OCI-LY3 (cell line): ENCODE measurements around the gene CACNA2D3.

Experiments used
- H2AFZ ChIP-seq: fragments of 200-600, 300-600 bp; shearing (Covaris generic); 2 replicates; pipeline ENCODE4 v1.6.0; 2014; ENCODE audit warnings: antibody characterized with exemption, low read depth, low read length
- H3K27ac ChIP-seq: fragments of 200-600, 300-600 bp; sonication (generic); 2 replicates; pipeline ENCODE4 v1.5.1; 2014; ENCODE audit warnings: mild to moderate bottlenecking, low read length, moderate library complexity, mixed read lengths
- H3K27me3 ChIP-seq: fragments of 200-600, 300-600 bp; sonication (generic); 2 replicates; pipeline ENCODE4 v1.6.1; 2014; ENCODE audit warnings: low read depth, low read length, mixed read lengths
- H3K36me3 ChIP-seq: fragments of 200-600, 300-600 bp; sonication (generic); replicated peaks from 2 replicates; pipeline ENCODE3; 2014; ENCODE audit warnings: low read depth, low read length, mixed read lengths
- H3K4me1 ChIP-seq: fragments of 300-600, 200-600 bp; sonication (generic); 2 replicates; pipeline ENCODE4 v1.6.1; 2014; ENCODE audit warnings: low read length, mixed read lengths
- H3K4me2 ChIP-seq: fragments of 200-600, 300-600 bp; sonication (generic); 2 replicates; pipeline ENCODE4 v1.6.1; 2014; ENCODE audit warnings: low read length, mixed read lengths
- H3K4me3 ChIP-seq: fragments of 300-600, 200-600 bp; sonication (generic); 2 replicates; pipeline ENCODE4 v1.5.1; 2014; ENCODE audit warnings: antibody characterized with exemption, mild to moderate bottlenecking, low read length, moderate library complexity
- H3K79me2 ChIP-seq: fragments of 300-600, 200-600 bp; shearing (Covaris generic); 2 replicates; pipeline ENCODE4 v1.6.1; 2014; ENCODE audit warnings: mild to moderate bottlenecking, low read length, mixed read lengths
- H3K9ac ChIP-seq: fragments of 300-600, 200-600 bp; shearing (Covaris generic); 2 replicates; pipeline ENCODE4 v1.6.0; 2014; ENCODE audit warnings: mild to moderate bottlenecking, low read length, moderate library complexity
- H3K9me3 ChIP-seq: fragments of 200-600, 300-600 bp; shearing (Covaris generic); 2 replicates; pipeline ENCODE4 v1.6.1; 2014; ENCODE audit warnings: low read length, mixed read lengths; ENCODE audit not compliant: insufficient read depth
- H4K20me1 ChIP-seq: fragments of 200-600, 300-600 bp; sonication (generic); 2 replicates; pipeline ENCODE4 v1.6.1; 2016; ENCODE audit warnings: low read length, mixed read lengths; ENCODE audit not compliant: insufficient read depth
- EZH2phosphoT487 ChIP-seq: fragments of 200-600 bp; shearing (Covaris generic); IDR thresholded peaks from 2 replicates; pipeline ENCODE4 v1.6.1; 2018; ENCODE audit warnings: antibody characterized with exemption, mixed run types, low read depth
- TF ChIP-seq, protein P1 (sequence below): fragments of 200-600, 300-600 bp; sonication (generic); IDR thresholded peaks from 2 replicates; pipeline ENCODE4 v1.5.1; 2014; ENCODE audit warnings: antibody characterized with exemption, low read length, low read depth

CACNA2D3 gene

DNA sequence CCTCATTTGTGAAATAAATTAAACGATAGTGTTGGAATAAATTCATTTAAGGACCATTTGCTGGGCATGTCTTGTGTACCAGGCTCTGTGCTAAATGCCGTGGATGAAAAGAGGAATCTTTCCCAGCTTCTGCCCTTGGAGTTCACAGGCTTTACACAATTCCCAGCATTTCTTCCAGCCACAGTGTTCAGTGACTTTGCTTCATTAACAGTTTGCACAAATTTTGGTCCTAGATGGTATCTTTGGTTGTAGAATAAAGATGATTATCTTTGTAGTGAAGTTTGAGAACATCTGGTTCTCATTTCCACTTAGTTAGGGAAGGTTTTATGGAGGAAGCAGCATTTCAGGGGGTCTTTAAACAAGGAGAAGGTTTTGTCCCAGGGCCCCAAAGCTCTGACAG, 705.4 kb downstream of the CACNA2D3 start:
- Histone ChIP-seq H4K20me1 (no peaks in the 10 kb centered on the region), H3K4me2 (no peak overlapping the region), H3K27ac (no peak overlapping the region), H3K36me3 (no peaks in the 10 kb centered on the region), H3K9ac (no peak overlapping the region), H3K79me2 (no peaks in the 10 kb centered on the region), H3K4me3 (no peak overlapping the region), H2AFZ (no peak overlapping the region), H3K9me3 (no peaks in the 10 kb centered on the region), H3K27me3 (no peaks in the 10 kb centered on the region; the same call in 1 of the 2 replicates), H3K4me1 (no peaks in the 10 kb centered on the region)
- TF ChIP-seq EZH2phosphoT487 = no peak
- TF ChIP-seq, protein P1, sequence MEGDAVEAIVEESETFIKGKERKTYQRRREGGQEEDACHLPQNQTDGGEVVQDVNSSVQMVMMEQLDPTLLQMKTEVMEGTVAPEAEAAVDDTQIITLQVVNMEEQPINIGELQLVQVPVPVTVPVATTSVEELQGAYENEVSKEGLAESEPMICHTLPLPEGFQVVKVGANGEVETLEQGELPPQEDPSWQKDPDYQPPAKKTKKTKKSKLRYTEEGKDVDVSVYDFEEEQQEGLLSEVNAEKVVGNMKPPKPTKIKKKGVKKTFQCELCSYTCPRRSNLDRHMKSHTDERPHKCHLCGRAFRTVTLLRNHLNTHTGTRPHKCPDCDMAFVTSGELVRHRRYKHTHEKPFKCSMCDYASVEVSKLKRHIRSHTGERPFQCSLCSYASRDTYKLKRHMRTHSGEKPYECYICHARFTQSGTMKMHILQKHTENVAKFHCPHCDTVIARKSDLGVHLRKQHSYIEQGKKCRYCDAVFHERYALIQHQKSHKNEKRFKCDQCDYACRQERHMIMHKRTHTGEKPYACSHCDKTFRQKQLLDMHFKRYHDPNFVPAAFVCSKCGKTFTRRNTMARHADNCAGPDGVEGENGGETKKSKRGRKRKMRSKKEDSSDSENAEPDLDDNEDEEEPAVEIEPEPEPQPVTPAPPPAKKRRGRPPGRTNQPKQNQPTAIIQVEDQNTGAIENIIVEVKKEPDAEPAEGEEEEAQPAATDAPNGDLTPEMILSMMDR = no peak

DNA sequence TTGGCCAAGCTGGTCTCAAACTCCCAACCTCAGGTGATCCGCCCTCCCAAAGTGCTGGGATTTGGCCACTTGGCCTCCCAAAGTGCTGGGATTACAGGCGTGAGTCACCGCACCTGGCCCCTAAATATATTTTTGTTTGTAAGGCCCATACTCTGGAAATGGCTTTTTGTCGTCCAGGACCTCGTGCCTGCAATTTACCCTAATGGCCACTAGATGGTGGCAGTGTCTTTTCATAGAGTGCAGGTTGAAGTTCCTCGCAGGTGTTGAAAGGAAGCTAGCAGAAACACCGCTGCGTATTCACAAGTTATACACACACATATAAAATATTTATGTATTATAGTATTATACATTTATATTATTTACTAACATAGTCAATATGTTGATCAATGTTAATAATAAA, 708.3 kb downstream of the CACNA2D3 start:
- Histone ChIP-seq H3K79me2 (no peaks in the 10 kb centered on the region), H3K4me1 (no peaks in the 10 kb centered on the region), H3K27ac (no peak overlapping the region), H3K36me3 (no peaks in the 10 kb centered on the region), H3K27me3 (no peaks in the 10 kb centered on the region; the same call in 1 of the 2 replicates), H3K4me3 (no peak overlapping the region), H3K4me2 (no peak overlapping the region), H3K9me3 (no peaks in the 10 kb centered on the region), H3K9ac (no peak overlapping the region), H2AFZ (no peak overlapping the region), H4K20me1 (no peaks in the 10 kb centered on the region)
- TF ChIP-seq, protein P1 = peak; percentile 66
- no peak for TF ChIP-seq EZH2phosphoT487

DNA sequence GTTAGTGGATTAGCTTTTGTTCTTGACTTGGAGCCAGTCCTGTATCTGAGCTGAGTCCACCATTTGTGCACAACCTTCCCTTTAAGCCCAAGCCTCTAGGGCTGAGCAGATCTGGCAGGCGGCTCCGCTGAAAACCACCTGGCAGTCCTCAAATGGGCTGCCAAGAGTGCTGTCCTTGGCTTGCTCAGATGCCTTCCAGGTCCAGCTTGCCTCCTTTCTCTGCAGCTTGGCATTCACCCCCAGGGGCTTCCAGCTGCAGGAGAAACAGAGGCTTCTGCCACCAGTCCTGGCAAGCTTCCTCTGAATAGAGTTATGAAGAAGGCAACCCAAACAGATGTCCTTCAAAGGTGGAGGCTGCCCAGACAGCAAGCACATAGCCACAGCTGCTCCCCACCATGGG, 708.8 kb downstream of the CACNA2D3 start:
- no peaks in the 10 kb centered on the region; the same call in 1 of the 2 replicates for H3K27me3 ChIP-seq
- H3K9ac ChIP-seq = no peak overlapping the region
- H3K4me1 ChIP-seq = no peaks in the 10 kb centered on the region
- no peak overlapping the region for H3K4me2 ChIP-seq
- no peak overlapping the region for H3K4me3 ChIP-seq
- no peaks in the 10 kb centered on the region for H3K9me3 ChIP-seq
- H3K36me3 ChIP-seq = no peaks in the 10 kb centered on the region
- H3K27ac ChIP-seq = no peak overlapping the region
- no peak overlapping the region for H2AFZ ChIP-seq
- no peaks in the 10 kb centered on the region for H3K79me2 ChIP-seq
- TF ChIP-seq EZH2phosphoT487 = no peak
- no peaks in the 10 kb centered on the region for H4K20me1 ChIP-seq

DNA sequence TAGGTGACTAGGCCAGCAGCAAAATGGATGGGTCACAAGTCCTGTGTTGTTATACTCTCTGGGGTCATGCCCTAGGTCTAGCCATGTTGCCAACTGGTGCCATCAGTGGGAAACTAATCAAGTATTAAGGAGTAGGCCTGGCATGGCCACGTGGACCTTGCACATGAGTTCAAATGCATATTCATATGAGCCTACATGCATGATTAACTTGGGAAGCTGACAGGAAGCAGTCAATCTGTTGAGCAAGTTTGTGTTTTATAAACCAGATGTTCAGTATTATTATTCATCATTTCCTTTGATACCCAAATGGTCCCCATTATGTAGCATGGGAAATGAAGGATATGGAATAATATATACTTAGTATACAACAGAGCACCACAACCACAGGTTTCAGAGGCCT, 710.5 kb downstream of the CACNA2D3 start:
- Histone ChIP-seq H3K4me3 (no peak overlapping the region), H3K27me3 (no peaks in the 10 kb centered on the region; the same call in 1 of the 2 replicates), H3K27ac (no peak overlapping the region), H3K9ac (no peak overlapping the region), H4K20me1 (no peaks in the 10 kb centered on the region), H3K4me1 (no peaks in the 10 kb centered on the region), H3K4me2 (no peak overlapping the region), H3K79me2 (no peaks in the 10 kb centered on the region), H3K36me3 (no peaks in the 10 kb centered on the region), H3K9me3 (no peaks in the 10 kb centered on the region), H2AFZ (no peak overlapping the region)
- TF ChIP-seq, protein P1 = no peak
- TF ChIP-seq EZH2phosphoT487 = no peak

DNA sequence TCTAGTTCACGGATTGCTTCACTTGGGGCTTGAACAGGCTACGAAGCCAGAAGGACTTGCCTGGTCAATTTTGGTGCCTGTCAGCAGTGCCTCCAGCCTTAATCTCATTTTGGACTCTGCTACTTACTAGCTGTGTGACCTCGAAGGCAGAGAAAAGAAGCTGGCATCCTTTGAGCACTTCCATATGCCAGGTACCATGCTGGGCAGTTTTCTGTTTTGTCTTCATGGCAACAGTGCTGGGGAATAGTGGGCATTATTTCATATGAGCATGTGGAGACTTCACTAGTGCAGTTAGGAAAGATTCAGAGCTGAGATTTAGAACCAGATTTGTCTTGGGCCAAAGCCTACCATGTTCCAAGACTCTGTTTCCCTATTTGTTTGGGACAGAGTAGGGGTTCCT, 713.3 kb downstream of the CACNA2D3 start:
- H3K4me1 ChIP-seq = no peaks in the 10 kb centered on the region
- no peak for TF ChIP-seq EZH2phosphoT487
- TF ChIP-seq, protein P1 = no peak
- no peak overlapping the region for H3K9ac ChIP-seq
- H3K79me2 ChIP-seq = no peaks in the 10 kb centered on the region
- no peaks in the 10 kb centered on the region for H3K9me3 ChIP-seq
- no peak overlapping the region for H3K4me3 ChIP-seq
- no peaks in the 10 kb centered on the region for H4K20me1 ChIP-seq
- H3K4me2 ChIP-seq = no peak overlapping the region
- H3K27ac ChIP-seq = no peak overlapping the region
- H3K27me3 ChIP-seq = no peaks in the 10 kb centered on the region; the same call in 1 of the 2 replicates
- no peaks in the 10 kb centered on the region for H3K36me3 ChIP-seq
- no peak overlapping the region for H2AFZ ChIP-seq
